Lung (tissue), 12 donors: ENCODE measurements around the gene RNF19B. TPM values are rescaled to one million over a fixed set of nuclear protein-coding genes. Genes with fewer than 3 reads are reported as not detected.

Experiments used
- ATAC-seq: fragments of 200-7000 bp; cut with Tn5 transposase; one replicate; pipeline ENCODE4 v1.9.1; 2020; ENCODE audit warnings: moderate number of reproducible peaks; ENCODE audit not compliant: insufficient read depth, low FRiP score
- DNase-seq, 3 donors: peaks; one replicate each; pipeline ENCODE4 v3.0.0-alpha.2; 2013 to 2017
- H3K27ac ChIP-seq, 2 donors: one replicate each; pipeline ENCODE4 v1.5.1; 2013; ENCODE audit warnings: mild to moderate bottlenecking in 2 of 2, moderate library complexity in 2 of 2, control low read depth in 1 of 2, inconsistent platforms in 1 of 2, low read depth in 1 of 2, low read length in 1 of 2
- H3K27me3 ChIP-seq, 3 donors: one replicate each; pipeline ENCODE4 v1.5.1; 2013; ENCODE audit warnings: low read length in 2 of 3; ENCODE audit not compliant: control insufficient read depth in 3 of 3, insufficient read depth in 3 of 3
- H3K36me3 ChIP-seq, 4 donors: one replicate each; pipeline ENCODE4 v1.5.1; 2013; ENCODE audit warnings: low read length in 4 of 4, mild to moderate bottlenecking in 1 of 4, moderate library complexity in 1 of 4; ENCODE audit not compliant: control insufficient read depth in 4 of 4, insufficient read depth in 4 of 4
- H3K4me1 ChIP-seq, 5 donors: one replicate each; pipeline ENCODE4 v1.5.1; 2013; ENCODE audit warnings: low read length in 5 of 5, mild to moderate bottlenecking in 2 of 5, moderate library complexity in 1 of 5; ENCODE audit not compliant: control insufficient read depth in 5 of 5, insufficient read depth in 5 of 5
- H3K4me3 ChIP-seq: one replicate; pipeline ENCODE4 v1.5.1; 2013; ENCODE audit warnings: mild to moderate bottlenecking, control low read depth, moderate library complexity
- H3K9ac ChIP-seq, 2 donors: one replicate each; pipeline ENCODE4 v1.5.1; 2013; ENCODE audit warnings: low read length in 2 of 2, control low read depth in 1 of 2; ENCODE audit not compliant: insufficient read depth in 1 of 2
- H3K9me3 ChIP-seq, 4 donors: one replicate each; pipeline ENCODE4 v1.5.1; 2013; ENCODE audit warnings: low read length in 3 of 4, mild to moderate bottlenecking in 1 of 4, moderate library complexity in 1 of 4; ENCODE audit not compliant: control insufficient read depth in 4 of 4, insufficient read depth in 3 of 4
- CTCF ChIP-seq: IDR thresholded peaks from 2 replicates; pipeline ENCODE4 v1.5.1; 2012; ENCODE audit warnings: mild to moderate bottlenecking; ENCODE audit errors: control extremely low read depth, extremely low read depth
- WGBS, 2 donors: extraction: QIAGEN DNeasy Blood & Tissue Kit; methylation state at CpG; one replicate each; pipeline ENCODE4 v1.1.7; 2013; 5-methylcytosine and 5-hydroxymethylcytosine counted together
- polyA plus RNA-seq, 2 donors: library from polyadenylated mRNA; stranded (reverse); fragments of 200-250 nt; gene quantifications; one replicate each; pipeline ENCODE4 v1.2.1, GENCODE V29; 2013
- total RNA-seq, 2 donors: library from RNA; depleted of rRNA in 1 of 2; stranded (reverse); fragments of >200 nt in 1 of 2; gene quantifications; one replicate each; pipeline ENCODE4 v1.2.1, GENCODE V29; 2014 to 2021
- donor health status: control.
- donor health status: control.
- donor health status: Bipolar disorder and iron deficiency.
- donor health status: healthy.
- donor health status: DM: yes; HTN: yes; CAD: no.

RNF19B gene
- total and polyA plus RNA-seq, 4 donors: 5.1 to 65.9 (median 26.8) TPM

GRCh38 chr1:32933742-32934322, 30.8 kb downstream of the RNF19B start:
- no peaks in the 10 kb centered on the region for H3K27me3 ChIP-seq
- peaks cover 0 to 6% (median 0%) of the 10 kb centered on the region in 5 donors for H3K4me1 ChIP-seq
- WGBS, 2 donors: 50 to 53% methylated on average over 3 of the region's 3 CpGs
- no peak for TF ChIP-seq CTCF
- no peak overlapping the region for H3K4me3 ChIP-seq
- peaks cover 9 to 19% (median 10%) of the 10 kb centered on the region in 4 donors for H3K36me3 ChIP-seq
- ATAC-seq (no peak), DNase-seq (peak in 2 of 3 donors; percentile 37 to 46)
- H3K9me3 ChIP-seq: no peaks in the 10 kb centered on the region
- H3K27ac ChIP-seq: peak overlapping the region in 1 of 2 donors; percentile 68
- H3K9ac ChIP-seq: no peak overlapping the region

GRCh38 chr1:32931760-32932159, 32.8 kb downstream of the RNF19B start:
- no peak overlapping the region for H3K27ac ChIP-seq
- DNase-seq: no peak
- H3K4me3 ChIP-seq: no peak overlapping the region
- 91 to 97% methylated on average over 1 of the region's 1 CpG for WGBS, 2 donors
- H3K9ac ChIP-seq: no peak overlapping the region
- no peaks in the 10 kb centered on the region for H3K27me3 ChIP-seq
- no peaks in the 10 kb centered on the region for H3K9me3 ChIP-seq
- no peak for ATAC-seq
- peaks cover 0 to 6% (median 0%) of the 10 kb centered on the region in 5 donors for H3K4me1 ChIP-seq
- peaks cover under 1 to 6% (median 4%) of the 10 kb centered on the region in 4 donors for H3K36me3 ChIP-seq
- no peak for TF ChIP-seq CTCF

DNA sequence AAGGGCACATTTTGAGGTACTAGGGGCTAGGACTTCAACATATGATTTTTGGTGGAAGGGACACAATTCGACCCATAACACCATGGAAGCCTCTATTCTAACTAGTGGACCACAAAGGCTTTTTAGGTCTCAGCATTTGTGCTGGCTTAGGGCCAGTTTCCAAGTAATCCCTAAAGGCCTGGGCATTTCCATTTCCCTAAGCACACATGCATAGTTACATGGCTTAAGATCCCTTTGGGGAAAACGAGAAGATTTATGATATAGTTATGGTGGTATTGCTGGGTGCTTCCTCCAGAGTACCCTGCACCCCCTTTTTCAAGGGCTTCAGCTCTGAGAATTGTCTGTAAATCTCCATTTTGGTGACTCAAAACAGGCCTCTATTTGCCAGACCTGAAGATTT, 35.2 kb downstream of the RNF19B start:
- no peak for TF ChIP-seq CTCF
- no peaks in the 10 kb centered on the region for H3K9me3 ChIP-seq
- DNase-seq (no peak), ATAC-seq (no peak)
- H3K4me1 ChIP-seq: peaks cover 0 to 22% (median 5%) of the 10 kb centered on the region in 5 donors
- H3K27me3 ChIP-seq: no peaks in the 10 kb centered on the region
- H3K36me3 ChIP-seq: no peaks in the 10 kb centered on the region
- H3K4me3 ChIP-seq: no peak overlapping the region
- WGBS, 2 donors: 75 to 96% methylated on average over 2 of the region's 2 CpGs
- H3K27ac ChIP-seq: no peak overlapping the region
- no peak overlapping the region for H3K9ac ChIP-seq

DNA sequence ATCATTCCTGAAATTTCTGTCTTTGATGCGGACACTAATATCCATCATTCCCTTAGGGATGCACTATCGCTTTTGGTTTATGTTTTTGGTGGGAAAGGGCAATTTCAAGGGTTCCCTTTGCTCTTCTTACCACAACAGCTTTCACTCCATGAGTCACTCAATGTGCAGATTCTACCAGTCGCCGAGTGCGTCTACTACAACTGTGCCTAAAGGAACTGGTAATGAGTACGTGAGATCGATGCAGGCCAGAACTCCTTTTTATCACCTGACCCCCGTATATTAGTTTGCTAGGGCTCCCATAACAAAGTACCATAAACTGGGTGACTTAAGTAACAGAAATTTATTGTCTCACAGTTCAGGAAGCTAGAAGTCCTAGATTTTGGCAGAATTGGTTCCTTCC, 35.9 kb downstream of the RNF19B start:
- Histone ChIP-seq H3K36me3 (no peaks in the 10 kb centered on the region), H3K27me3 (peaks cover 0 to 3% (median 0%) of the 10 kb centered on the region in 3 donors)

More for the DNA sequence above, 35.9 kb downstream of the RNF19B start:
- no peak for DNase-seq
- H3K9me3 ChIP-seq: no peaks in the 10 kb centered on the region
- H3K9ac ChIP-seq: no peak overlapping the region
- no peak for ATAC-seq
- H3K4me3 ChIP-seq: no peak overlapping the region
- WGBS, 2 donors: 88 to 93% methylated on average over 8 of the region's 8 CpGs
- H3K27ac ChIP-seq: no peak overlapping the region
- H3K4me1 ChIP-seq: peaks cover 0 to 18% (median 5%) of the 10 kb centered on the region in 5 donors
- no peak for TF ChIP-seq CTCF
